ENCODE data around the gene RNF7.

RNF7 gene

DNA sequence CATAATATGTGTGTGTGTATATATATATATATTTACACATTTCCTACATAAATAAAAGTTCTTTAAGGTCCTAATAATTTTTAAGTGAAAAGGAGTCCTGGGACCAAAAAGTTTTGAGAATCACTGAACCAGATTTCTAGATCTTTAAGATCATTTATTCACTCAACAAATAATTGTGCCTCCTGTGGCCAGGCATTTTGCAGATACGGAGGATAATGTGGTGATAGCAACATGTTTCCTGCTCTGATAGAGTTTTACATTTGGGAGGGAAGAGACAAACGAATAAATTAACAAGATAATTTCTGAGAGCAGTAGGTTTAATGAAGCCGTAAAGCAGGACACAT lies 448 bp upstream of the RNF7 start:
- H3K9me2 ChIP-seq (replicated peaks; ENCODE audit: control insufficient read depth, low read length), result no peaks in the 10 kb centered on the region
- no peaks in the 10 kb centered on the region for H3K27me3 ChIP-seq (ENCODE audit: control insufficient read depth, low read length)
- H3K4me3 ChIP-seq (ENCODE audit: low read length), result peak overlapping the region; percentile 60
- H3K9me3 ChIP-seq (ENCODE audit: control insufficient read depth, insufficient read depth, low read length), result no peaks in the 10 kb centered on the region
- H4K20me1 ChIP-seq (ENCODE audit: control insufficient read depth, insufficient read depth, low read depth, low read length), result peaks cover 5% of the 10 kb centered on the region; the same call in 1 of the 2 replicates
- peaks cover 30% of the 10 kb centered on the region for H3K36me3 ChIP-seq (ENCODE audit: control insufficient read depth, low read length)
- TF ChIP-seq, protein P1, sequence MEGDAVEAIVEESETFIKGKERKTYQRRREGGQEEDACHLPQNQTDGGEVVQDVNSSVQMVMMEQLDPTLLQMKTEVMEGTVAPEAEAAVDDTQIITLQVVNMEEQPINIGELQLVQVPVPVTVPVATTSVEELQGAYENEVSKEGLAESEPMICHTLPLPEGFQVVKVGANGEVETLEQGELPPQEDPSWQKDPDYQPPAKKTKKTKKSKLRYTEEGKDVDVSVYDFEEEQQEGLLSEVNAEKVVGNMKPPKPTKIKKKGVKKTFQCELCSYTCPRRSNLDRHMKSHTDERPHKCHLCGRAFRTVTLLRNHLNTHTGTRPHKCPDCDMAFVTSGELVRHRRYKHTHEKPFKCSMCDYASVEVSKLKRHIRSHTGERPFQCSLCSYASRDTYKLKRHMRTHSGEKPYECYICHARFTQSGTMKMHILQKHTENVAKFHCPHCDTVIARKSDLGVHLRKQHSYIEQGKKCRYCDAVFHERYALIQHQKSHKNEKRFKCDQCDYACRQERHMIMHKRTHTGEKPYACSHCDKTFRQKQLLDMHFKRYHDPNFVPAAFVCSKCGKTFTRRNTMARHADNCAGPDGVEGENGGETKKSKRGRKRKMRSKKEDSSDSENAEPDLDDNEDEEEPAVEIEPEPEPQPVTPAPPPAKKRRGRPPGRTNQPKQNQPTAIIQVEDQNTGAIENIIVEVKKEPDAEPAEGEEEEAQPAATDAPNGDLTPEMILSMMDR (IDR thresholded peaks at IDR 0.05; ENCODE audit: low read depth, low read length, poor library complexity, severe bottlenecking), result no peak
- TF ChIP-seq EZH2phosphoT487 (IDR thresholded peaks at IDR 0.05; ENCODE audit: borderline replicate concordance, low read length), result no peak
- peaks cover 40% of the 10 kb centered on the region for H3K4me1 ChIP-seq (ENCODE audit: control insufficient read depth, low read length)
- peak overlapping the region; percentile 73 for H3K4me2 ChIP-seq (ENCODE audit: low read length)
- peak overlapping the region; percentile 58 for H3K27ac ChIP-seq (ENCODE audit: low read depth, low read length)
- H3F3A ChIP-seq (ENCODE audit: control insufficient read depth, insufficient read depth), result peaks cover 6% of the 10 kb centered on the region; the same call in 1 of the 2 replicates
- H3K79me2 ChIP-seq (ENCODE audit: control insufficient read depth, low read length), result peaks cover 46% of the 10 kb centered on the region

DNA sequence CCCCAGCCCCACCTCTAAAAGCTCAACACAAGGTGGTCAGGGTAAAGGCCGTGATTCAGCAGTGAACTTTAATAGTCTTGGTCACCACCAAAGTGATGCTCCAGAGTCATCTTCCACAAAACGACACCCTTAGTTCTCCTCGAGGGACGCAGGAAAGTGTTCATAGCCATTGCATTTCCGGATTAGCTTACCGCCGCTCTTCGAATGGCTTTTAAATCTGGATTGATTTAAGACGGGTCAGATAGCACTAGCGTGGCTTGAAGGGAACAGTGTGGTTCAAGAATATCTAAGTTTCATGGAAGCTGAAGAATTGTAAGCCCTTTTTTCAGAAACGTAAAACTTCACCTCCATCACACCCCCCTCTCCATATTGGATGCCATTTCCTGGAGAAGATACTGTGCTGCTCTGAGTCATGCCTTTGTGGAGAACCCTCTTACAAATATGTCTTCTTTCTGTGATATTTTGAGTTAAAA lies 829 bp downstream of the RNF7 start:
- Histone ChIP-seq H3K9me2 (replicated peaks; ENCODE audit: control insufficient read depth, low read length) (no peaks in the 10 kb centered on the region), H3K79me2 (ENCODE audit: control insufficient read depth, low read length) (peaks cover 58% of the 10 kb centered on the region), H3K4me3 (ENCODE audit: low read length) (peak overlapping the region; percentile 90), H3K27me3 (ENCODE audit: control insufficient read depth, low read length) (no peaks in the 10 kb centered on the region), H3K4me1 (ENCODE audit: control insufficient read depth, low read length) (peaks cover 40% of the 10 kb centered on the region), H4K20me1 (ENCODE audit: control insufficient read depth, insufficient read depth, low read depth, low read length) (peaks cover 9% of the 10 kb centered on the region; the same call in 1 of the 2 replicates), H3K9me3 (ENCODE audit: control insufficient read depth, insufficient read depth, low read length) (no peaks in the 10 kb centered on the region), H3K36me3 (ENCODE audit: control insufficient read depth, low read length) (peaks cover 39% of the 10 kb centered on the region), H3K4me2 (ENCODE audit: low read length) (peak overlapping the region; percentile 79), H3F3A (ENCODE audit: control insufficient read depth, insufficient read depth) (peaks cover 6% of the 10 kb centered on the region; the same call in 1 of the 2 replicates), H3K27ac (ENCODE audit: low read depth, low read length) (peak overlapping the region; percentile 60)
- TF ChIP-seq, protein P1 (IDR thresholded peaks at IDR 0.05; ENCODE audit: low read depth, low read length, poor library complexity, severe bottlenecking), result no peak
- no peak for TF ChIP-seq EZH2phosphoT487 (IDR thresholded peaks at IDR 0.05; ENCODE audit: borderline replicate concordance, low read length)

GRCh38 chr3:141739731-141740130 lies 1.6 kb downstream of the RNF7 start:
- TF ChIP-seq, protein P1 (IDR thresholded peaks at IDR 0.05; ENCODE audit: low read depth, low read length, poor library complexity, severe bottlenecking), result no peak
- TF ChIP-seq EZH2phosphoT487 (IDR thresholded peaks at IDR 0.05; ENCODE audit: borderline replicate concordance, low read length), result no peak
- H3K4me3 ChIP-seq (ENCODE audit: low read length), result peak overlapping the region; percentile 90
- H3K79me2 ChIP-seq (ENCODE audit: control insufficient read depth, low read length), result peaks cover 66% of the 10 kb centered on the region
- peak overlapping the region; percentile 11; the same call in 1 of the 2 replicates for H3K27ac ChIP-seq (ENCODE audit: low read depth, low read length)
- H3K4me1 ChIP-seq (ENCODE audit: control insufficient read depth, low read length), result peaks cover 40% of the 10 kb centered on the region
- H3K9me3 ChIP-seq (ENCODE audit: control insufficient read depth, insufficient read depth, low read length), result no peaks in the 10 kb centered on the region
- peaks cover 47% of the 10 kb centered on the region for H3K36me3 ChIP-seq (ENCODE audit: control insufficient read depth, low read length)
- H3F3A ChIP-seq (ENCODE audit: control insufficient read depth, insufficient read depth), result peaks cover 6% of the 10 kb centered on the region; the same call in 1 of the 2 replicates
- H4K20me1 ChIP-seq (ENCODE audit: control insufficient read depth, insufficient read depth, low read depth, low read length), result peaks cover 9% of the 10 kb centered on the region; the same call in 1 of the 2 replicates
- peak overlapping the region; percentile 79 for H3K4me2 ChIP-seq (ENCODE audit: low read length)
- H3K27me3 ChIP-seq (ENCODE audit: control insufficient read depth, low read length), result no peaks in the 10 kb centered on the region
- no peaks in the 10 kb centered on the region for H3K9me2 ChIP-seq (replicated peaks; ENCODE audit: control insufficient read depth, low read length)
